ENCODE data around the gene NAT10. TPM values are rescaled to one million over a fixed set of nuclear protein-coding genes. Genes with fewer than 3 reads are reported as not detected.

NAT10 gene
- total and polyA plus RNA-seq, 2 experiments from 2014 or later = 44.1 to 58.8 TPM

DNA sequence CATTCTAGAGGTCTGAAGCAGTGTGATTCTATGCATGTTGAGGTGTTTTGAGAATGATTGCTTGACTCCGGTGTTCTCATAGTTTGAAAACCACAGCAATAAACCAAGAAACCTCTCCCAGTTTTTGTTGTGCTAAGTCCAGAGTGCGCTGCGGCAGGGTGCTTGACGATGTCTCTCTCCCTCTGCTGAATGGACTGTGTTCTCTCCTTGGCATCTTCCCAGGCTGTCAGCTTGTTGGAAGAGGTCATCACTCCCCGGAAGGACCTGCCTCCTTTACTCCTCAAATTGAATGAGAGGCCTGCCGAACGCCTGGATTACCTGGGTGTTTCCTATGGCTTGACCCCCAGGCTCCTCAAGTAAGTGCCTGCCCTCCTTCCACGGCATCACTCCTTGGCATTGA is 31.0 kb downstream of the NAT10 start:
- no peaks in the 10 kb centered on the region for H3K9me3 Mint-ChIP-seq
- peaks cover 40% of the 10 kb centered on the region for H3K36me3 ChIP-seq (ENCODE audit: insufficient read depth)

DNA sequence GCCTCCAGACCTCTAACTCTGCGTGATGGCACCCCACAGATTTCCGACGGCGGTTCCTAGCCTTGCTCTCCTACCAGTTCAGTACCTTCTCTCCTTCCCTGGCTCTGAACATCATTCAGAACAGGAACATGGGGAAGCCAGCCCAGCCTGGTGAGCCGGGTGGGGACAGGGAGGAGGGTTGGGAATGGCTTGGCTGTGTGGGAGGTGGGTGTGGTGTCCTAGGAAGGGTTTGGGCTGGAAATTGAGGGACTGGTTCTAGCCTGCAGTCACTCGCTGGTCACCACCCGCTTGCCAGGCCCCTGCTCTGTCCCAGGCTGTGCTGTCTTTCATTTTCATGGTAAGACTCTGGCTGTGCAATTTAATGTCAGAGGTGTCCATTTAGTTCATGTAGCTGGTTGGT is 33.9 kb downstream of the NAT10 start:
- no peak for DNase-seq (ENCODE audit: low spot score)
- no peaks in the 10 kb centered on the region for H3K9me2 ChIP-seq (ENCODE audit: insufficient read depth)
- no peak for TF ChIP-seq ETS1 (IDR thresholded peaks at IDR 0.05)
- TF ChIP-seq CREB1 (CRISPR knock-in tag; IDR thresholded peaks at IDR 0.05; ENCODE audit: low read depth) = no peak
- no peak for TF ChIP-seq EZH2phosphoT487 (IDR thresholded peaks at IDR 0.05; ENCODE audit: unreplicated experiment)
- TF ChIP-seq ZNF331 (CRISPR knock-in tag; IDR thresholded peaks at IDR 0.05; ENCODE audit: low read depth) = no peak
- TF ChIP-seq POLR2AphosphoS5 (IDR thresholded peaks at IDR 0.05; ENCODE audit: low read depth) = no peak
- TF ChIP-seq JUNB (IDR thresholded peaks at IDR 0.05; ENCODE audit: unreplicated experiment) = no peak
- TF ChIP-seq, protein P1, sequence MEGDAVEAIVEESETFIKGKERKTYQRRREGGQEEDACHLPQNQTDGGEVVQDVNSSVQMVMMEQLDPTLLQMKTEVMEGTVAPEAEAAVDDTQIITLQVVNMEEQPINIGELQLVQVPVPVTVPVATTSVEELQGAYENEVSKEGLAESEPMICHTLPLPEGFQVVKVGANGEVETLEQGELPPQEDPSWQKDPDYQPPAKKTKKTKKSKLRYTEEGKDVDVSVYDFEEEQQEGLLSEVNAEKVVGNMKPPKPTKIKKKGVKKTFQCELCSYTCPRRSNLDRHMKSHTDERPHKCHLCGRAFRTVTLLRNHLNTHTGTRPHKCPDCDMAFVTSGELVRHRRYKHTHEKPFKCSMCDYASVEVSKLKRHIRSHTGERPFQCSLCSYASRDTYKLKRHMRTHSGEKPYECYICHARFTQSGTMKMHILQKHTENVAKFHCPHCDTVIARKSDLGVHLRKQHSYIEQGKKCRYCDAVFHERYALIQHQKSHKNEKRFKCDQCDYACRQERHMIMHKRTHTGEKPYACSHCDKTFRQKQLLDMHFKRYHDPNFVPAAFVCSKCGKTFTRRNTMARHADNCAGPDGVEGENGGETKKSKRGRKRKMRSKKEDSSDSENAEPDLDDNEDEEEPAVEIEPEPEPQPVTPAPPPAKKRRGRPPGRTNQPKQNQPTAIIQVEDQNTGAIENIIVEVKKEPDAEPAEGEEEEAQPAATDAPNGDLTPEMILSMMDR (conservative IDR thresholded peaks at IDR 0.05; ENCODE audit: low read depth in 2 of 2) = no peak
- no peak for TF ChIP-seq EZH2 (IDR thresholded peaks at IDR 0.05; ENCODE audit: low read depth, unreplicated experiment)
- TF ChIP-seq, protein P2, sequence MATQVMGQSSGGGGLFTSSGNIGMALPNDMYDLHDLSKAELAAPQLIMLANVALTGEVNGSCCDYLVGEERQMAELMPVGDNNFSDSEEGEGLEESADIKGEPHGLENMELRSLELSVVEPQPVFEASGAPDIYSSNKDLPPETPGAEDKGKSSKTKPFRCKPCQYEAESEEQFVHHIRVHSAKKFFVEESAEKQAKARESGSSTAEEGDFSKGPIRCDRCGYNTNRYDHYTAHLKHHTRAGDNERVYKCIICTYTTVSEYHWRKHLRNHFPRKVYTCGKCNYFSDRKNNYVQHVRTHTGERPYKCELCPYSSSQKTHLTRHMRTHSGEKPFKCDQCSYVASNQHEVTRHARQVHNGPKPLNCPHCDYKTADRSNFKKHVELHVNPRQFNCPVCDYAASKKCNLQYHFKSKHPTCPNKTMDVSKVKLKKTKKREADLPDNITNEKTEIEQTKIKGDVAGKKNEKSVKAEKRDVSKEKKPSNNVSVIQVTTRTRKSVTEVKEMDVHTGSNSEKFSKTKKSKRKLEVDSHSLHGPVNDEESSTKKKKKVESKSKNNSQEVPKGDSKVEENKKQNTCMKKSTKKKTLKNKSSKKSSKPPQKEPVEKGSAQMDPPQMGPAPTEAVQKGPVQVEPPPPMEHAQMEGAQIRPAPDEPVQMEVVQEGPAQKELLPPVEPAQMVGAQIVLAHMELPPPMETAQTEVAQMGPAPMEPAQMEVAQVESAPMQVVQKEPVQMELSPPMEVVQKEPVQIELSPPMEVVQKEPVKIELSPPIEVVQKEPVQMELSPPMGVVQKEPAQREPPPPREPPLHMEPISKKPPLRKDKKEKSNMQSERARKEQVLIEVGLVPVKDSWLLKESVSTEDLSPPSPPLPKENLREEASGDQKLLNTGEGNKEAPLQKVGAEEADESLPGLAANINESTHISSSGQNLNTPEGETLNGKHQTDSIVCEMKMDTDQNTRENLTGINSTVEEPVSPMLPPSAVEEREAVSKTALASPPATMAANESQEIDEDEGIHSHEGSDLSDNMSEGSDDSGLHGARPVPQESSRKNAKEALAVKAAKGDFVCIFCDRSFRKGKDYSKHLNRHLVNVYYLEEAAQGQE (IDR thresholded peaks at IDR 0.05; ENCODE audit: unreplicated experiment) = no peak
- TF ChIP-seq STAT1 (IDR thresholded peaks at IDR 0.05; ENCODE audit: unreplicated experiment) = no peak
- no peak overlapping the region for H2AFZ ChIP-seq
- peaks cover 47% of the 10 kb centered on the region for H3K36me3 ChIP-seq (ENCODE audit: insufficient read depth)
- H3K27me3 Mint-ChIP-seq (ENCODE audit: insufficient read depth, low read depth, poor library complexity) = peaks cover 3% of the 10 kb centered on the region
- H3K27ac ChIP-seq (ENCODE audit: low read depth) = no peak overlapping the region
- no peaks in the 10 kb centered on the region for H3K4me1 ChIP-seq (ENCODE audit: insufficient read depth)
- H3K36me3 Mint-ChIP-seq (ENCODE audit: low read depth) = peaks cover 92% of the 10 kb centered on the region
- H3K4me3 Mint-ChIP-seq = no peak overlapping the region
- no peaks in the 10 kb centered on the region for H3K79me2 ChIP-seq (replicated peaks; ENCODE audit: insufficient read depth)
- H4K20me1 ChIP-seq (replicated peaks; ENCODE audit: insufficient read depth) = no peaks in the 10 kb centered on the region; the same call in 1 of the 2 replicates
- H3F3A ChIP-seq (replicated peaks; ENCODE audit: low read depth) = no peaks in the 10 kb centered on the region
- no peaks in the 10 kb centered on the region for H3K4me1 Mint-ChIP-seq
- H3K27me3 ChIP-seq (ENCODE audit: insufficient read depth) = no peaks in the 10 kb centered on the region
- ATAC-seq = no peak
- no peak overlapping the region for H3K4me3 ChIP-seq
- H3K27ac Mint-ChIP-seq = no peak overlapping the region
- no peaks in the 10 kb centered on the region for H3K9me3 Mint-ChIP-seq
- H3K4me2 ChIP-seq = no peak overlapping the region

More for the DNA sequence above, 31.0 kb downstream of the NAT10 start:
- Mint-ChIP-seq H3K4me1 (no peaks in the 10 kb centered on the region), H3K36me3 (ENCODE audit: low read depth) (peaks cover 92% of the 10 kb centered on the region), H3K27ac (no peak overlapping the region), H3K27me3 (ENCODE audit: insufficient read depth, low read depth, poor library complexity) (peaks cover 2% of the 10 kb centered on the region), H3K4me3 (no peak overlapping the region)
- TF ChIP-seq ZNF114 (CRISPR knock-in tag; IDR thresholded peaks at IDR 0.05) (no peak), ETS1 (IDR thresholded peaks at IDR 0.05) (no peak), CREB1 (CRISPR knock-in tag; IDR thresholded peaks at IDR 0.05; ENCODE audit: low read depth) (no peak), POLR2AphosphoS5 (IDR thresholded peaks at IDR 0.05; ENCODE audit: low read depth) (no peak)
- TF ChIP-seq, protein P1 (conservative IDR thresholded peaks at IDR 0.05; ENCODE audit: low read depth in 2 of 2) = no peak
- ATAC-seq (no peak), DNase-seq (ENCODE audit: low spot score) (no peak)
- H3F3A ChIP-seq (replicated peaks; ENCODE audit: low read depth) = no peaks in the 10 kb centered on the region
- H3K79me2 ChIP-seq (replicated peaks; ENCODE audit: insufficient read depth) = no peaks in the 10 kb centered on the region
- no peak overlapping the region for H2AFZ ChIP-seq
- no peak overlapping the region for H3K4me3 ChIP-seq
- H3K9me2 ChIP-seq (ENCODE audit: insufficient read depth) = no peaks in the 10 kb centered on the region
- H3K4me2 ChIP-seq = no peak overlapping the region
- no peaks in the 10 kb centered on the region for H3K4me1 ChIP-seq (ENCODE audit: insufficient read depth)
- H4K20me1 ChIP-seq (replicated peaks; ENCODE audit: insufficient read depth) = peaks cover 3% of the 10 kb centered on the region; the same call in 1 of the 2 replicates
- H3K27ac ChIP-seq (ENCODE audit: low read depth) = no peak overlapping the region
- H3K27me3 ChIP-seq (ENCODE audit: insufficient read depth) = no peaks in the 10 kb centered on the region
